NCI-H2171 treated with DMSO at 0.1 percent for 48 hours (cell line): ENCODE data around the gene THOC6.

Experiments used
- DNase-seq: peaks from one replicate; lab custom pipeline; 2025; lab: John Stamatoyannopoulos, UW

THOC6 gene

DNA sequence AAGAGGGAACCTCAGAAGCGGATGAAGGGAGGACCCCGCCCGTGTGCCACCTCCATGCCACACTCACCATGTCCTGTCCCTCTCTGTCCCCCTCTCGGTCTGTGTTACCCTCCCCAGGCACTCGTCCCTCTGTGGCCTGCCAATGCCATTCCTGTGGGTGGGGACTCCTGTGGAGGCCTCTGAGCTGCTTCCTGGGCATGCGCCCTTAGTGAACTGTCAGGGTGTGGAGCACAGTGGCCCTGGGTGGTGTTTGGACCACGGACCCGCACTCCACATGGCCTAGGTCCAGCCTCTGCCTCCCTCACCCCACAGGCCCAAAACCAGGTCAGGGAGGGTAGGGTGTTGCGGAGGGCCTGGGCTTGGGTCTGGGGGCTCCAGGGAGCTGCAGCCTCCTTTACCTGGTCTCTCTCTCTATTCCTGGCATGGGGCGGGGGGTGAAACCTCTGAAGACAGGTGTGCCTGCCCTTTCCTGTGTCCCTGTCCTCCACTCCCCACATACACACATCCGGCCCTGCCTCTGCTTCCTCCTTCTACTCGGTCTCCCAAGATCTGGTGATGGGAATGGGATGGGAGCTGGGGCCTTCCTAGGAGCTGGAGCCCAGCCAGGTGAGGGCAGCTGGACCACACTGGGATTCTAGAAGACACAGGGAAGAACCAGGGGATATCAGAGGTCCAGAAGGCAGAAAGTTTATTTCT lies 32.1 kb upstream of the THOC6 start:
- no peak for DNase-seq

- DNase-seq, result no peak
Measured at GRCh38 chr16:2992383-2993081, 31.3 kb upstream of the THOC6 start.

- DNase-seq, result no peak
Measured at GRCh38 chr16:2996298-2996697, 27.5 kb upstream of the THOC6 start.

DNA sequence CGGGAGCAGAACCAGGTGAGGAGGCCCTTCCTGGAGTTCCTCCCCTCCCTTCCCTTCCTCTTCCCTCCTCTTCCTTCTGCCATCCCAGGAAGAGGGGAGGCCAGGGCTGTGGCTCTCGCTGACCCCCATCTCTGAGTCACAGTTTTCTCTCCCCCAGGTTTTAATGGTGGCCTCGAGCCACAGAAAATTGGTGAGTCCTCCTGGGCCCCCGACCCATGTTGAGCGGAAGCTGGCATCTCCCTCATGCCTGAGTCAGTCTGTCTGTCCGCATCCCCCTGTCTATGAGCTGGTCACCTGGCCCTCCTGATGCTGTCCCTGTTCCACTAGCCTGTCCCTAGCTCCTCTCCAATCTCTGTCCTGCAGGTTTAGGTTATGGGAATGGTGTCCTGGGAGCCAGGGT lies 23.9 kb upstream of the THOC6 start:
- no peak for DNase-seq

DNA sequence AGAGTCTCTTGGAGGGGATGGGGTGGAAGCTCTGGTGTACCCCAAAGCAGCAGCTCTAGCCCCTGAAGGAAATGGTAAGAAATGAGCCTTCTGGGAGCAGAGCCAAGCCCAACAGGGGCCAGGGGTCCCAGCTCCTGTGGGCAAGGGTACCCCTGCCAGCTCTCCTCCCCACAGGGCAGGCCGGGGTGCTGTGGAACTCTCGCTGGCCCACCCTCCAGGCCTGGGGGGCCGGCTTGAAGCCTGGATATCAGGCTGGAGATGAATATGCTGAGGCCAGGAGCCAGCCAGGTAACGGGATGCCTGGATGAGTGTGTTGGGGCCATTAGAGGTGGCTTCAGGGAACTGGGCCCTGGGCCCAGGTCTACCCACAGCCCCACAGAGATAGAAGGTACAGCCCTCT lies 23.3 kb upstream of the THOC6 start:
- DNase-seq, result no peak

DNA sequence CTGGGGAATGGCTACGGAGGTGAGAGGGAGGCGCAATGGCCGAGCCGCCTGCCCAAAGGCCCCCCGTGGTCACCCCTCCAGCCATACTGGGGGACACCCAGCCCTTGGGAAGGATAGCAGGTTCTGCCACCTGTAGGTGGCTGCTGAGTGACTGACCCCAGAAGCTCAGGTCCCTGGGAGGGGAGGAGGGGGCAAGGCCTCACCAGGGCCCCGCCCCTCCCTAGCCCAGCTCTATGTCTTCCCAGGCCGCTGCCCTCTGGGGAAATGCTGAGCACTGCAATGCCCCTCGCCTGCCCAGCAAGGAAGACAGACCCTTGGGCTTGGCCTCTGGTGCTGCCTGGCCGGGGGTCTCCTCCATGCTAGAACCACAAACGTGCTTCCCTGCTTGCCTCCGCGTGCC lies 22.5 kb upstream of the THOC6 start:
- DNase-seq, result no peak

- DNase-seq, result peak; percentile 98
Measured at GRCh38 chr16:3003582-3004270, 20.1 kb upstream of the THOC6 start.

DNA sequence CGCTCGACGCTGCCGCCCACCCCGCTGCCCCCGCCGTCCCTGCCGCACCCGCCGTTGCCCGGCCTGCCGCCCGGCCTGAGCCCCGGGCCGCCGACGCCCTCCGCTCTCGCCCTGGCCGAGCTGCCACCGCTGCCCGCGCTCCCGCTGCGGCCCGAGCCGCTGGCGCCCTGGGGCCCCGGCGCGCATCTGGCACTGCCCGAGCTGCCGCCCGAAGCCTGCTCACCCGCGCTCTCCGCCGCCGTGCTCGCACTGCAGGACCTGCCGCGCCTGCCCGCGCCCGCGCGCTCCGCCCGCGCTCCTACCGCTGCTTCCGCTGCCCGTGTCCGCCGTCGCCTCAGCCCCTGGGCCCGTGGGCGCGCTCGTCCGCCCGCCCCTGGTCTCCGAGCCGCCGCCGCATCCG lies 19.5 kb upstream of the THOC6 start:
- DNase-seq, result peak; percentile 19

- DNase-seq, result peak; percentile 29
Measured at GRCh38 chr16:3004781-3005284, 19.0 kb upstream of the THOC6 start.

GRCh38 chr16:3007059-3007956 lies 16.5 kb upstream of the THOC6 start:
- no peak for DNase-seq

GRCh38 chr16:3007957-3008689 lies 15.7 kb upstream of the THOC6 start:
- no peak for DNase-seq

DNA sequence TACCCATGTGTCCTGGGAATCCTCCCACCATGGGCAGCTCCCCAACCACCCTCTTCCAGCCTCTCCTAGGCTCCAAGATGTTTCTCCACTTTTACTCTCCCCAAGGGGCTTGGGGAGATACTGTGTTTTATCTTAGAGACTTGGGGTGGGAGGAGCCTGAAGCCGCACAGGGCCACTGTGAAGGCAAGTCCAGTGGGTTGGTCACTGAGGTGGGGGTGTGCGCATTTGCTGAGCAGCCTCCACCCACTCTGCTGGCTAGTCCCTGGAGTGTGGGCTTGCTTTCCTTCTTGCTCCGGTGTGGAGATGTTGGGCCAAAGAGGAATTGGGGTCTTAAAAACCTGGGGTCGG lies 15.2 kb upstream of the THOC6 start:
- no peak for DNase-seq

GRCh38 chr16:3009568-3010390 lies 14.1 kb upstream of the THOC6 start:
- DNase-seq, result no peak

DNA sequence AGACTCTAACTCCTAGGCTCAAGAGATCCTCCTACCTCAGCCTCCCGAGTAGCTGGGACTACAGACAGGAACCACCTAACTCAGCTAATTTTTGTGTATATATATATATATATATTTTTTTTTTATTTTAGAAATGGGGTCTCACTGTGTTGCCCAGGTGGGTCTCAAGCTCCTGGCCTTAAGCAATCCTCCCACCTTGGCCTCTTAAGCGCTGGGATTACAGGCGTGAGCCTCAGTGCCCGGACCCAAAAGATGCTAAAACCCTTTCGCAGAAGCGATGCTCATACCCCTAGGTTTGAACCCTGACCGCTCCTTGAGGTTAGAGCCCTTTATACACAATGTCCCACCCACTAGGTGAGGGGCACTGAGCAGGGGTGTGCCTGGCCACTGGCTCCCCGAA lies 13.3 kb upstream of the THOC6 start:
- no peak for DNase-seq

DNA sequence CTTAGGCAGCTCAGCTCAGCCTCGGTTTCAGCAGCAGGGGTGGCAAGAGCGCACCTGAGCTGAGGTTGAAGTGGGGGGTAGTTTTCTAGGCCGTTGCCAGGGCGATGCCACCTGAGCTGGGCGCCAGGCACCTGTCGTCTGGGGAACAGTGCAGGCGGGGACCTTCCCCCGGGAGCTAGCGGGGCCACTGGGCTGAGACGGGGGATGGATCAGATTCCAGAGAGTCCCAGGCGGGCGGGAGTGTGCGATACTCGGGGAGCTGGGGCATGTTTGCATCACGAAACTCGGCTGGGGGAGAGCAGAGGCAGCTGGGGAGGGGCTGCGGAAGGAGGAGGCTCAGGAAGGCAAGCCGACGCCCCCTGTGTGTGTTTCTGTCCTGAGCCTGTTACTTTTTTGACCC lies 11.6 kb upstream of the THOC6 start:
- peak; percentile 98 for DNase-seq

- peak; percentile 94 for DNase-seq
Measured at GRCh38 chr16:3012828-3013420, 10.9 kb upstream of the THOC6 start, which contains the start of gene CLDN9. Gene CLDN9, plus strand, starts transcription at chr16:3012923. Its CDS starts 440 bp downstream, at chr16:3013363.

- DNase-seq, result no peak
Measured at GRCh38 chr16:3013491-3013951, 10.3 kb upstream of the THOC6 start.

GRCh38 chr16:3013998-3014690 lies 9.7 kb upstream of the THOC6 start:
- DNase-seq, result no peak

DNA sequence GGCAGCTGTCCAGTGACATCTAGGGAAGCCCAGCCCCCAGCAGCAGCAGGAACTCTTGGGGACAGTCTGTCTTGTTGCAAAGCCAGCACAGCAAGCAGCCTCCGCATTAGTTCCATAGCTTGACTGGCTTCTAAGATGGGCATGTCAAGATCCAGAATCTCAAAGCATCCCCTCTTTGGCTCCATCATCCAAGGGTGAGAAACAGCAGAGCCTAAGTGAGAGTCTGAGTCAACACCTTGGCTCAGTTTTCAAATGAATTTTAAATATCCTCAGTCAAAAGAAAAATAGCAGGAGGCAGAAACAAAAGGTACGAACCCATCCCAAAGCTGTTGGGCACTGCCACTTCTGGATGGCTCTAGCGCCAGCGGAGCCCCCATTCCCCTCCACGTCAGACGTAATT lies 8.9 kb upstream of the THOC6 start:
- DNase-seq, result no peak
